Activated T-helper 2 cell treated with anti-CD3 and anti-CD28 coated beads, Interferon-gamma antibody, Interleukin-2, Interleukin-4, amounts not matched to agents 10 μg/mL and 5 μg/mL and 100 μg/mL, durations not matched to agents 14 hours and 24 hours and 36 hours (primary cell): Measurements from ENCODE around the gene FAM184B. TPM values are rescaled to one million over a fixed set of nuclear protein-coding genes. Genes with fewer than 3 reads are reported as not detected.

Experiments used
- DNase-seq: peaks from one replicate; pipeline ENCODE4 v3.0.0; 2021; ENCODE audit warnings: low spot score
- H3K27ac Mint-ChIP-seq: one replicate; pipeline ENCODE4 v1.8.0; 2021; ENCODE audit warnings: mixed read lengths
- H3K27me3 Mint-ChIP-seq: one replicate; pipeline ENCODE4 v1.8.0; 2021; ENCODE audit warnings: low read depth, mixed read lengths
- H3K36me3 Mint-ChIP-seq: one replicate; pipeline ENCODE4 v1.8.0; 2021; ENCODE audit warnings: low read depth, mixed read lengths
- H3K4me1 Mint-ChIP-seq: one replicate; pipeline ENCODE4 v1.8.0; 2021; ENCODE audit warnings: low read depth, mixed read lengths
- H3K4me3 Mint-ChIP-seq: one replicate; pipeline ENCODE4 v1.8.0; 2021; ENCODE audit warnings: low read depth, mild to moderate bottlenecking, moderate library complexity, mixed read lengths
- H3K9me3 Mint-ChIP-seq: one replicate; pipeline ENCODE4 v1.8.0; 2021; ENCODE audit warnings: mixed read lengths
- intact Hi-C: fragments of 100-400 bp; cut with micrococcal nuclease; formaldehyde crosslinking; loops from one replicate; pipeline ENCODE4 v1.15.1; 2023
- total RNA-seq: library from RNA; stranded (reverse); gene quantifications from 2 replicates; pipeline ENCODE4 v1.2.3, GENCODE V29; 2022

FAM184B gene
- total RNA-seq, 1 donor from 2014 or later: not detected

DNA sequence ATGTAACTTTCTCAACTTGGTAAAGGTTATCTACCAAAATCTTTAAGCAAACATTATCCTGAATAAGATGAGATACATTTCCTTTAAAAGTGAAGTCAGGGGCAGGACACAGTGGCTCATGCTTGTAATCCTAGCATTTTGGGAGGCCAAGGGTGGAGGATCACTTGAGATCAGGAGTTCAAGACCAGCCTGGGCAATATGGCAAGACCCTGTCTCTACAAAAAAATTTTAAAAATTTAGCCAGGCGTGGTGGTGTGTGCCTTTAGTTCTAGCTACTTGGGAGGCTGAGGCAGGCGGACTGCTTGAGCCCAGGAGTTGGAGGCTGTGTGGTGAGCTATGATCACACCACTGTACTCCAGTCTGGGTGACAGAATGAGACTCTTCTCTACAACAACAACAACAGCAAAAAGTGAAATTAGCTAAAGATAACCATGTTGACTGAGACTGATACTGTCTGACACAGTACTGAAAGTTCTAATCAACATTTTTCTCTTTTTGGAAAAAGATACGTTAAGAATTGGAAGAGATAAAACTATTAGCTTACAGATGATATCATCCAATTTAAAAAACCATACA is 24.2 kb upstream of the FAM184B start:
- peak overlapping the region; percentile 37 for H3K4me3 Mint-ChIP-seq

DNA sequence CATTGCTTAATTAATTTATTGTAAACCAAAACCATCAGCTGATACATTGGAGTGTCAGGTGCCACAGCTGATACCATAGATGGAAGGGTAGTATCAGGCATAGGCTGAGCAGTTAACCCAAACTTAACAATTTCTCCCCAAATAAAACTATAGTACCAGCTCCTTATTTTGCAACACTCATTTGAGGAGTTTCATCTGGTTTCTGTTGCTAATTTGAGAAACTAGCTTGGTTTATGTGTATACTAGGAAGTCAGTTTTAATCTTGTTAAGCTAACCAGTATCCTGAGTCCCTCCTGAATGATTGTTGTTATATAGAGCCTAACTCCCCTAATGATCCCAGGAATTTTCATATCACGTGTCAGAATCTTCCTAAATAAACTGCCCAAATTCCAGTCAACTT is 16.4 kb upstream of the FAM184B start:
- Mint-ChIP-seq H3K4me3 (no peak overlapping the region), H3K9me3 (no peaks in the 10 kb centered on the region), H3K36me3 (peaks cover 69% of the 10 kb centered on the region), H3K27ac (no peak overlapping the region), H3K27me3 (no peaks in the 10 kb centered on the region), H3K4me1 (peaks cover 9% of the 10 kb centered on the region)
- intact Hi-C loops: no loop called here
- no peak for DNase-seq

More for the DNA sequence above, 24.2 kb upstream of the FAM184B start:
- Mint-ChIP-seq H3K27me3 (no peaks in the 10 kb centered on the region), H3K4me1 (peaks cover 44% of the 10 kb centered on the region), H3K9me3 (no peaks in the 10 kb centered on the region), H3K27ac (peak overlapping the region; percentile 49), H3K36me3 (peaks cover 78% of the 10 kb centered on the region)
- intact Hi-C loops: no loop called here
- DNase-seq: no peak

DNA sequence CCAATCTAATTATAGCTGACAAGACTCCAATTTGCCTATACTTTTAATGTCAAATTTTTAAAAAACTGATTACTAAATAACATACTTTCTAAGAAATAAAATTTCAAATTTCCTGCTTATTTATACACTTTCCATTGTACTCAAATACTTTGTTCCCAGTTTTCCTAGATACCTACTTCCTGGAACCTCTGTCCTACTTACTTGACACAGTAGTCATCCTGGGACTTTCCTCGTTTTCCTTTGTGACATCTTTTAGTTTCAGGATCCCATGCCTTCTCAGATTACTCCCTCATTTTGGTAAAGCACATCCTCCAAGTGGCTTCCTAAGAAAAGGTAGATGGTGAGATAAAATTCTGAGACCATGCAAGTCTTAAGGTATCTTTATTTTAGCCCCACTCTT is 13.3 kb upstream of the FAM184B start:
- H3K27ac Mint-ChIP-seq: no peak overlapping the region
- H3K4me3 Mint-ChIP-seq: no peak overlapping the region
- peaks cover 5% of the 10 kb centered on the region for H3K4me1 Mint-ChIP-seq
- H3K36me3 Mint-ChIP-seq: peaks cover 60% of the 10 kb centered on the region
- no peaks in the 10 kb centered on the region for H3K9me3 Mint-ChIP-seq
- no peaks in the 10 kb centered on the region for H3K27me3 Mint-ChIP-seq
- intact Hi-C loops: no loop called here
- no peak for DNase-seq

DNA sequence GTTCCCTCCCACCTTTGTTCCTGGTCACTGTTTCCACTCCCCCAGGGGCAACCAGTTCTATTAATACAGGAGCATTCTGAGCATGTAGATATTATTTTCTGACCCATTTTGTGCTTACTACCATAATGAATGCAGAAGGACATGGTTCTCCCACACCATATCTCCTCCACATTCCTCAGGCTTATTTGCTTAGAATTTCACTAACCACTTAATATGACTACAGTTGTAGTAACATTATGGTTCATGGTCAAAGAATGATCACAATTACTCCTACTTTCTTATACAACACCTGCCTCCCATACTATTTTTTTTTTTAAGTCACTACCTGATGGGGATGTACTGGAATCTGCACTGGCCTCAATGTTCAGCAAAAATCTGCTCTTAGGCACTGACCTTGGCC is 7.5 kb upstream of the FAM184B start:
- Mint-ChIP-seq H3K36me3 (peaks cover 31% of the 10 kb centered on the region), H3K9me3 (no peaks in the 10 kb centered on the region), H3K27ac (no peak overlapping the region), H3K4me3 (no peak overlapping the region), H3K27me3 (no peaks in the 10 kb centered on the region), H3K4me1 (peaks cover 23% of the 10 kb centered on the region)
- intact Hi-C loops: no loop called here
- DNase-seq: no peak

DNA sequence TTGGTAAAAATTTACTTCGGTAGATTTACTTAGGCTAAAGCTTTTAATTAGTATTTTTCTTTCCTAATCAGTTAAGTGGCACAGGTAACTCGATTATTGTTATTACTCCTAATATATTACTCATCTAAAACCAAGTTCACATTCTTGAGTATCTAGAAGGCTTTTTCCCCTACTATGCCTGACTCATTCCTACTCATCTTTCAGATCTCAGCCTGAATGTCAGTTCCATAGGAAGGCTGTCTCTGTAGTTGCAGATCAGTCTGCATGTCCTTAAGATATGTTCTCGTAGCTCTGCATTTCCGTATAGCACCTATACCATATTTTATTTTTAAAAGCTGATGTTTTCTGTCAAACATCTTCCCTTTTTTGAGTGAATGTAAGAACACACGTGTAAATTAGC is 5.9 kb upstream of the FAM184B start:
- H3K36me3 Mint-ChIP-seq: peaks cover 18% of the 10 kb centered on the region
- H3K4me3 Mint-ChIP-seq: no peak overlapping the region
- H3K9me3 Mint-ChIP-seq: no peaks in the 10 kb centered on the region
- peaks cover 4% of the 10 kb centered on the region for H3K27me3 Mint-ChIP-seq
- H3K27ac Mint-ChIP-seq: no peak overlapping the region
- H3K4me1 Mint-ChIP-seq: peaks cover 23% of the 10 kb centered on the region
- intact Hi-C loops: no loop called here
- DNase-seq: no peak

DNA sequence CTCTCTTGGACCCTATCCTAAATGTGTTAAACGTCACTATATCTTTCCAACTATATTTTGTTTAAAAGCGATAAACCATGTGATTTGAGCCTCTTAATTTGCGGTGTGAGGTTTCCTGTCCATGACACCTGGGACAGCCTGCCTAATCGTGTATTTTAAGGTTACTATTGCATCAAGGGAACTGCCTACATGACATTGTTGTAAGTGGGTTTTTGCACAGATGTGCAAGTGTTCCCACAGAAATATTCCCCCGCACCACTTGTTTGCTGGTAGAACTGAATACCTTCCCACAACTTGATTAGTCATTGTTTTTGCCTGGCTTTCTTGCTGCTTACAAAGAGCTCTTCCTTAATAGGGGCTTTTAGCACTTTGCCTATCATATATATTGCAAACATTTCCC is 5.1 kb upstream of the FAM184B start:
- Mint-ChIP-seq H3K27me3 (peaks cover 12% of the 10 kb centered on the region), H3K36me3 (peaks cover 11% of the 10 kb centered on the region), H3K4me1 (peaks cover 29% of the 10 kb centered on the region), H3K9me3 (no peaks in the 10 kb centered on the region), H3K4me3 (no peak overlapping the region), H3K27ac (no peak overlapping the region)
- no peak for DNase-seq
- intact Hi-C loops: no loop called here

DNA sequence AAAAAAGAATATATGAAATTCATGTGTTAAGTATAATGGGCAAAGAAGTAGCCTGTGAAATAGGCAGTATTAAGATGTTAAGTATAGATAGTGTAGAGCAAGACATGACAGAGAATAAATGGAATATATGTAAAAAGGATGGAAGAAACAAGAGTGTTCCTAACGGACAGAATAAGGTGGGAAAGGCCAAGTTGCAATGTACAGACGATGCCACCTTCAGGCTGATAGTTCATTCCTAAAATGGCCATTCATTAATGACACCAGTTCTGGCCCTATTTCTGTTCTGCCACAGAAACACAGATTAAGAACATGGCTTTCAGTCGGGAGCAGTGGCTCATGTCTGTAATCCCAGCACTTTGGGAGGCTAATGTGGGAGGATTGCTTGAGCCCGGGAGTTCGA is 4.4 kb upstream of the FAM184B start:
- no peak overlapping the region for H3K27ac Mint-ChIP-seq
- H3K27me3 Mint-ChIP-seq: peaks cover 15% of the 10 kb centered on the region
- no peak for DNase-seq
- peaks cover 7% of the 10 kb centered on the region for H3K36me3 Mint-ChIP-seq
- no peak overlapping the region for H3K4me3 Mint-ChIP-seq
- no peaks in the 10 kb centered on the region for H3K9me3 Mint-ChIP-seq
- H3K4me1 Mint-ChIP-seq: peaks cover 31% of the 10 kb centered on the region
- intact Hi-C loops: no loop called here

DNA sequence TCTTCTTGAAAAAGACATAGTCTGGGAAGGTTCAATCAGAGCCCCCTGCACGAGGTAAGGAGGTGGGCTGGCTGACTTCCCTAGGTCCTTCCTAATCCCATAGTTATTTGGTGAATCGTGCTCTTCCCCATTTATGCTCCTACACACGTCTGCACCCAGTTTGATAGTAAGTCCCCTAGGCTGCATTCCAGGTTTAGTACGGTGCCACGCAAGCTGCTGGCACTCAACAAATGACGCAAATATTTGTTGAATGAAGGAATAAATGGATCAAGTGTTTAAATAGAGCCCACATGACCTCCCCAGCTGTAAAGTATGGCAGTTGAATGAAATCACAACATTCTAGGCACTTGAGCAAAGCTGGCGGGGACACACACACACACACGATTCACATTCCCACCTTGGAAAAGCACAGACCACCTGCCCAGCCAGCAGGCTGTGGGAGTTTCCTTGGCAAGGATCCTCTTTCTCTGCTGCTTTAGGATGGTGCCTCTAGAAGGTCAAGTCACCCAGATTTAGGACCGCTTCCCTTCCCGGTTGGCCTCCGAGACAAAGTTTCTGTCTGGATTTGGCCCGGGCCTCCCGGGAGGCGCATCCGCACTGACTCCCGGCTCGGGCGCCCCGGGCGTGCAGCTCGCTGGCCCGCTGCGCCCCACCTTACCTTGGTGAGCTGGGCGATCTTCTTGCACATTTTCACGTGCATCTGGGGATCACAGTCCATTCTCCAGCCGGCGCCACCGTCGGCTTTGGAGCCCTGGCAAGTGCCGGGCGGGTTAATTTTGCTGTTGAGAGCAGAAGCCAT is 721 bp downstream of the FAM184B start:
- peaks cover 44% of the 10 kb centered on the region for H3K27me3 Mint-ChIP-seq
- intact Hi-C loops: no loop called here
- peaks cover 8% of the 10 kb centered on the region for H3K4me1 Mint-ChIP-seq
- no peak overlapping the region for H3K27ac Mint-ChIP-seq
- H3K36me3 Mint-ChIP-seq: no peaks in the 10 kb centered on the region
- no peaks in the 10 kb centered on the region for H3K9me3 Mint-ChIP-seq
- DNase-seq: no peak
- H3K4me3 Mint-ChIP-seq: no peak overlapping the region

DNA sequence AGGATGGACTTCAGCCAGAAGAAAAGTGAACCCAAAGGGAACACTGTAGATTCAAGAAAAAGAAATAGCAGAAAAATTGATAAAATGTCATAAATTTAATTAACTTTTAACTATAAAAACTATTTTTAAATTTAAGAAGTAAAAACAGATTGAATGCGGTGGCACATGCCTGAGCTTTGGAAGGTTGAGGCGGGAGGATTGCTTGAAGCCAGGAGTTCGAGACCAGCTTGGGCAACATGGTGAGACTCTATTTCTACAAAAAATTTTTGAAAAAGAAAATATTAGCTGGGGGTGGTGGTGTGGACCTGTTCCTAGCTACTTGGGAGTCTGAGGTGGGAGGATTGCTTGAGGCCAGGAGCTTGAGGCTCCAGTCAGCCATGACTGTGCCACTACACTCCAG is 3.0 kb downstream of the FAM184B start:
- Mint-ChIP-seq H3K27me3 (peaks cover 45% of the 10 kb centered on the region), H3K4me1 (peaks cover 8% of the 10 kb centered on the region), H3K27ac (no peak overlapping the region), H3K36me3 (no peaks in the 10 kb centered on the region), H3K4me3 (no peak overlapping the region), H3K9me3 (no peaks in the 10 kb centered on the region)
- intact Hi-C loops: no loop called here
- DNase-seq: no peak

DNA sequence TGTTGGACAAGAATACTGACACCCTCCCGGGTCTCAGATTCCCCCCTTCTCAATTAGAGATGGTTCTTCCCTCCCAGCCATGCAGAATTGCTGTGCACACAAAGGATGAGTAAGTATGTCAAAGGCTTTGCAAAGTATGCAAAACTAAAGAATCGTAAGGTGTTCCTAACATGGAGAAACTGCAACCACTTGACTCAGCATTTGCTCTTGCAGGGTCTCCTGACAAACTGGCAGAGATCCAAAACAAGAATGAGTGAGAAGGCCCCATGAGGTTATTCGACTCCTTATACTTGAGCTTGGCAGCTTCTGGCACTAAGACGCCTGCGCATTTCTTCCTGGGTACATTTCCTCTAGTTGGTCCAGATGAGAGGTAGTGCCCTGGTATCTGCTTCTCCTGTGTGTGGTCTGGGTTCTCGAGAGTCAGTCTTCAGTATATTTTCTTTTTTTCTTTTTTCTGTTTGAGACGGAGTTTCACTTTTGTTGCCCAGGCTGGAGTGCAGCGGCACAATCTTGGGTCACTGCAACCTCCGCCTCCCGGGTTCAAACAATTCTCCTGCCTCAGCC is 8.2 kb downstream of the FAM184B start:
- no peaks in the 10 kb centered on the region for H3K36me3 Mint-ChIP-seq
- H3K27me3 Mint-ChIP-seq: peaks cover 10% of the 10 kb centered on the region
- no peak overlapping the region for H3K27ac Mint-ChIP-seq
- H3K4me3 Mint-ChIP-seq: no peak overlapping the region
- no peaks in the 10 kb centered on the region for H3K9me3 Mint-ChIP-seq
- no peak for DNase-seq
- intact Hi-C loops: no loop called here
- H3K4me1 Mint-ChIP-seq: no peaks in the 10 kb centered on the region

DNA sequence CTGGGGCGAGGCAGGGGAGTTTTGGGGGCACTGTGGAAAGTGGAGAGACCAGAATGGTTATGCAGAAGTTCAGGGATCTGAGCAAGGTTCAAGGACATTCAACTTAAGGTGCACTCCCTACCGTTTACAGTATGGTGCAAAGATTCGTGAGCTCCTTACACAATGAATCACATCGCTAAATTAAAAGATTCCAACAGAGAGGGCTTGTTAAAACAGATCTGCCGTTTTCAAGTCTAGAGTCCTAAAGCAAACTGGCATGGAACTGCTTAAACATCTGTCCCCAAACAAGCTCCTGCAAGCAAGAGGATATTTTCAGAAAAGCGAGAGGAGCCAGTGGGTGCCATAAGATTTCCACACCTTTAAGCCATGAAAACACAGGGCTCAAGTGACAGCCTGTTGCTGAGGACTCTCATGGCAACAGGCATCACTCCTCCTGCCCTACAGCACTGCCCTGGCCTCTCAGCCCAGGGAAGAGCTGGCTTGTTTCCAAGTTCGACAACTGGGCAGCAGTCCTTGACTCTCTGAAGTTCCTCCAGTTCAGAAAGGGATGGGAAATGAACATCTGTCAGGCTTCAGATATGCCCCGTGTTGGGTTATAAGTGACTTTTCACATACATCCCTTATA is 10.0 kb downstream of the FAM184B start:
- peaks cover 2% of the 10 kb centered on the region for H3K27me3 Mint-ChIP-seq
- DNase-seq: no peak
- no peak overlapping the region for H3K27ac Mint-ChIP-seq
- no peaks in the 10 kb centered on the region for H3K36me3 Mint-ChIP-seq
- H3K9me3 Mint-ChIP-seq: no peaks in the 10 kb centered on the region
- H3K4me1 Mint-ChIP-seq: no peaks in the 10 kb centered on the region
- H3K4me3 Mint-ChIP-seq: no peak overlapping the region
- intact Hi-C loops: no loop called here

DNA sequence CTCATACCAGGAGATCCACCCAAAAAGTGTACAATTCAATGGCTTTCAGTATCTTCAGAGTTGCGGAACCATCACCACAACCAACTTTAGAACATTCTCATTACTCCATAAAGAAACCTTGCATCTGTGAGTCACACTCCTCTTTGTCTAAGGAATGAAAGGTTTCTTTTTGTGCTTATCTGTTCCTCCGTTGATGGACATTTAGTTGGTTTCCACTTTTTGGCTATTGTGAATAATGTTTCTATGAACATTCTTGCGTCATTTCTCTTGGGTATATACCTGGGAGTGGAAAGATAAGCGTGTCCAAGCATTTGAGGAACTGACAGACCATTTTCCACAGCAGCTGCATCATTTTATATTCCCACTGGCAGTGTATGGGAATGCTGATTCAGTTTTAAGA is 10.6 kb downstream of the FAM184B start:
- Mint-ChIP-seq H3K9me3 (no peaks in the 10 kb centered on the region), H3K27ac (no peak overlapping the region)

More for the DNA sequence above, 10.6 kb downstream of the FAM184B start:
- H3K4me3 Mint-ChIP-seq: no peak overlapping the region
- DNase-seq: no peak
- H3K27me3 Mint-ChIP-seq: peaks cover 2% of the 10 kb centered on the region
- H3K36me3 Mint-ChIP-seq: no peaks in the 10 kb centered on the region
- peaks cover under 1% of the 10 kb centered on the region for H3K4me1 Mint-ChIP-seq
- intact Hi-C loops: no loop called here
